Activated CD4-positive, alpha-beta T cell treated with anti-CD3 and anti-CD28 coated beads, Interleukin-2, amount 10 ng/mL, durations not matched to agents 24 days and 14 days (primary cell): ENCODE data around the gene MAS1L. TPM values are rescaled to one million over a fixed set of nuclear protein-coding genes. Genes with fewer than 3 reads are reported as not detected.
"Not testable (repeated sequence)": the region's sequence is repeated elsewhere in the genome, so short reads cannot be mapped to it uniquely, and the experiment has no call there.

Experiments
- DNase-seq: peaks from one replicate; pipeline ENCODE4 v3.0.0; 2022
- H3K27ac Mint-ChIP-seq: one replicate; pipeline ENCODE4 v1.8.0; 2022; ENCODE audit warnings: mild to moderate bottlenecking, mixed read lengths
- H3K27me3 Mint-ChIP-seq: one replicate; pipeline ENCODE4 v1.8.0; 2022; ENCODE audit warnings: mixed read lengths
- H3K36me3 Mint-ChIP-seq: one replicate; pipeline ENCODE4 v1.8.0; 2022; ENCODE audit warnings: low read depth, mild to moderate bottlenecking, mixed read lengths
- H3K4me1 Mint-ChIP-seq: one replicate; pipeline ENCODE4 v1.8.0; 2021; ENCODE audit warnings: mixed read lengths
- H3K4me3 Mint-ChIP-seq: one replicate; pipeline ENCODE4 v1.8.0; 2022; ENCODE audit warnings: mild to moderate bottlenecking, moderate library complexity, mixed read lengths
- H3K9me3 Mint-ChIP-seq: one replicate; pipeline ENCODE4 v1.8.0; 2021; ENCODE audit warnings: mixed read lengths
- intact Hi-C: fragments of 100-400 bp; cut with micrococcal nuclease; formaldehyde crosslinking; loops from one replicate; pipeline ENCODE4 v1.15.1; 2023
- total RNA-seq: library from RNA; stranded (reverse); gene quantifications from 2 replicates; pipeline ENCODE4 v1.2.3, GENCODE V29; 2022

MAS1L gene
- total RNA-seq, 1 donor from 2014 or later: not detected

DNA sequence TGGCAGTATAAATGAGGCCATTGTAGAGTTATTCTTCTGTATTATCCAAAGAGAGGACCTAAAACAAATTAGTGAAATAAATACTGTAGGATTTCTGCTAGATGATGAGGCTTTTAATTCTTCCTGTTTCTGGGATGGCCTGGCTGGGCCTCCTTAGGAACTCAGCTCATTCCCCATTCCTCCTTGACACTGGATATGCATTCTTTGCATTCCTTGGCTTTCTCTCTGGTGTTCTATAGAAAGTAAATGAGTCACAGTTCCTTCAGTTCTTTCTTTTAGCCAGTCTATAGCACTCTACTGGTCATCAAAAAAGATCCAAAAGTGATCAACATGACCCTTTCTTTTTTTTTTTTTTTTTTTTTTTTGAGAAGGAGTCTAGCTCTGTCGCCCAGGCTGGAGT is 40.1 kb downstream of the MAS1L start:
- intact Hi-C loops: no loop called here
- Mint-ChIP-seq H3K4me1 (no peaks in the 10 kb centered on the region), H3K27ac (no peak overlapping the region), H3K4me3 (no peak overlapping the region), H3K36me3 (no peaks in the 10 kb centered on the region), H3K9me3 (peaks cover 4% of the 10 kb centered on the region), H3K27me3 (peaks cover 12% of the 10 kb centered on the region)
- no peak for DNase-seq

DNA sequence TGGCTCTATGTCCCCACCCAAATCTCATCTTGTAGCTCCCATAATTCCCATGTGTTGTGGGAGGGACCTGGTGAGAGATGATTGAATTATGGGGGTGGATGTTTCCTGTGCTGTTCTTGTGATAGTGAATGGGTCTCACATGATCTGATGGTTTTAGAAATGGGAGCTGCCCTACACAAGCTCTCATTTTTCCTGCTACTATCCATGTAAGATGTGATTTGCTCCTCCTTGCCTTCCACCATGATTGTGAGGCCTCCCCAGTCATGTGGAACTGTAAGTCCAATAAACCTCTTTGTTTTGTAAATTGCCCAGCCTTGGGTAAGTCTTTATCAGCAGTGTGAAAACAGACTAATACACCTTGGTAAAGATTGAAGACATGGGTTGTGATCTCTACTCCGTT is 43.7 kb downstream of the MAS1L start:
- H3K4me3 Mint-ChIP-seq, intact Hi-C loops, DNase-seq, H3K36me3 Mint-ChIP-seq, H3K4me1 Mint-ChIP-seq, H3K9me3 Mint-ChIP-seq, H3K27ac Mint-ChIP-seq: not testable (repeated sequence)
- H3K27me3 Mint-ChIP-seq: peaks cover 17% of the 10 kb centered on the region

GRCh38 chr6:29442719-29443118 is 45.0 kb downstream of the MAS1L start:
- Mint-ChIP-seq H3K36me3 (no peaks in the 10 kb centered on the region), H3K27me3 (peaks cover 14% of the 10 kb centered on the region), H3K9me3 (no peaks in the 10 kb centered on the region), H3K27ac (no peak overlapping the region), H3K4me3 (no peak overlapping the region), H3K4me1 (no peaks in the 10 kb centered on the region)
- no peak for DNase-seq
- intact Hi-C loops: no loop called here

DNA sequence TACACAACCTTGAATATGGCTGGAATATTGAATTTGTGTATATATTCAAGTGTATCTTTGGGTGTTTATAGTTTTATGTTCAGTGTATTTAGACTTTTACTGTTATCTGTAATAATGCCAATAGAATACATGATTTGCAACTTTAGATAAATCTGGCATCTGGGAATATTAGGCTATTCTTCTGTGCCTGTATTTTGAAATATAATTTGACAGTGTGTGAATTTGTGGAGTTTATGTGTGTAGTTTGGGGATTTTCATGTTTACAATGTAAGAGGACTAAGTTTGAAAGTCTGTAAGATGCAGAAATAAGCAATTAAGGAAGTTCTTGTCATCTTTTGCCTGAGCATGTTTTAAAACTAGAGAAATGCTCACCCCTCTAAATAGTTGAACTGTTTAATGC is 48.8 kb downstream of the MAS1L start, which contains the start of gene OR10C1:
OR10C1 (plus strand) TSS at position 301 of the 400 bp plus-strand sequence. CDS start 710 bp downstream, outside the sequence.
- Mint-ChIP-seq H3K36me3 (no peaks in the 10 kb centered on the region), H3K4me1 (no peaks in the 10 kb centered on the region), H3K27me3 (peaks cover 10% of the 10 kb centered on the region), H3K27ac (no peak within 1 kb of the TSS), H3K4me3 (no peak within 1 kb of the TSS), H3K9me3 (peaks cover 2% of the 10 kb centered on the region)
- intact Hi-C loops: no loop called here
- DNase-seq: no peak

- H3K4me1 Mint-ChIP-seq, DNase-seq, H3K4me3 Mint-ChIP-seq, H3K9me3 Mint-ChIP-seq, intact Hi-C loops, H3K36me3 Mint-ChIP-seq, H3K27ac Mint-ChIP-seq: not testable (repeated sequence)
- H3K27me3 Mint-ChIP-seq: peaks cover 21% of the 10 kb centered on the region
These were observed 51.0 kb downstream of the MAS1L start for GRCh38 chr6:29436730-29437129.

Other genes starting within 250 kb of the MAS1L start
- not detected in 2 replicates for gene OR14J1, start 186.3 kb downstream of the MAS1L start, total RNA-seq
- gene OR5V1, start 119.1 kb downstream of the MAS1L start, total RNA-seq: not detected in 2 replicates
- gene OR12D3, start 112.7 kb downstream of the MAS1L start, total RNA-seq: not detected in 2 replicates
- not detected in 2 replicates for gene OR12D2, start 92.3 kb downstream of the MAS1L start, total RNA-seq
- not detected in 2 replicates for gene OR12D1, start 73.0 kb downstream of the MAS1L start, total RNA-seq
- not detected in 2 replicates for gene OR10C1, start 48.6 kb downstream of the MAS1L start, total RNA-seq
- not detected in 2 replicates for gene OR11A1, start 30.9 kb downstream of the MAS1L start, total RNA-seq
- gene OR2H1, start 30.8 kb downstream of the MAS1L start, total RNA-seq: not detected in 2 replicates
- gene UBD, start 71.8 kb upstream of the MAS1L start, total RNA-seq: 0.49 and 0.62 TPM in 2 replicates
- not detected in 2 replicates for gene OR2H2, start 97.2 kb upstream of the MAS1L start, total RNA-seq
- 20.4 and 24.0 TPM in 2 replicates for gene GABBR1, start 145.2 kb upstream of the MAS1L start, total RNA-seq
- gene MOG, start 169.1 kb upstream of the MAS1L start, total RNA-seq: not detected in 2 replicates
- gene ZFP57, start 193.2 kb upstream of the MAS1L start, total RNA-seq: 2.0 and 2.7 TPM in 2 replicates
- gene HLA-F, start 235.5 kb upstream of the MAS1L start, total RNA-seq: 254 and 270 TPM in 2 replicates